Forelimb muscle (tissue), 1 donor: ENCODE measurements around the gene HSPA9. TPM values are rescaled to one million over a fixed set of nuclear protein-coding genes. Genes with fewer than 3 reads are reported as not detected.

ENCODE experiments used
- DNase-seq: peaks from one replicate; pipeline ENCODE4 v3.0.0-alpha.2; 2013; ENCODE audit warnings: low read depth
- polyA plus RNA-seq: library from polyadenylated mRNA; unstranded; fragments of 120-200 nt; gene quantifications from one replicate; pipeline ENCODE4 v1.2.1, GENCODE V29; 2013; ENCODE audit not compliant: insufficient read length

HSPA9 gene
- polyA plus RNA-seq, result 162 TPM

- DNase-seq, result peak; percentile 100
Observed at GRCh38 chr5:138575194-138576015, at the start of gene HSPA9. Gene HSPA9 (minus strand): TSS chr5:138575401. CDS start chr5:138575318, 83 bp downstream.

- DNase-seq, result no peak
Observed at GRCh38 chr5:138623053-138623452, 47.9 kb upstream of the HSPA9 start.

DNA sequence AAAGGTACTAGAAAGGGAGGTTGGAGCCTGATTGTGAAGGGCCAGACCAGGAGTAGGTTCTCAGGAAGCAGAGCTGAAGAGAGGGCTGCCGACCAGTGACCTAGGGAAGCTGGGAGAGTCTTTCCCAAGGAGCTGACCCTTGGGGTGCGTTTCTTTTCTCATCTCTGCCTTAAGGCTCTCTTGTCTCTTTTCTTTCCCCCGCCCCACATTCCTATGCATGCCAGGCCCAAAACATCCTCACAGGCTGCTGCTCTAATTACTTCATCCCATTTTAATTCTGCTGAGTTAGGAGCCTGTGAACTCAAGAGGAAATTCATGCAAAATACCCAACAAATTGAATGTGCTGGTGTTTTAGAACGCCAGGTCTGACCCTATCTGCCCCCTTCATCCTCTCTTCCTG, 46.9 kb upstream of the HSPA9 start:
- DNase-seq, result no peak

GRCh38 chr5:138620663-138621224, 45.5 kb upstream of the HSPA9 start:
- no peak for DNase-seq

- no peak for DNase-seq
Observed at GRCh38 chr5:138616508-138616907, 41.3 kb upstream of the HSPA9 start.

- no peak for DNase-seq
Observed at GRCh38 chr5:138615461-138615860, 40.3 kb upstream of the HSPA9 start.

GRCh38 chr5:138611678-138612218, 36.5 kb upstream of the HSPA9 start:
- DNase-seq, result no peak

DNA sequence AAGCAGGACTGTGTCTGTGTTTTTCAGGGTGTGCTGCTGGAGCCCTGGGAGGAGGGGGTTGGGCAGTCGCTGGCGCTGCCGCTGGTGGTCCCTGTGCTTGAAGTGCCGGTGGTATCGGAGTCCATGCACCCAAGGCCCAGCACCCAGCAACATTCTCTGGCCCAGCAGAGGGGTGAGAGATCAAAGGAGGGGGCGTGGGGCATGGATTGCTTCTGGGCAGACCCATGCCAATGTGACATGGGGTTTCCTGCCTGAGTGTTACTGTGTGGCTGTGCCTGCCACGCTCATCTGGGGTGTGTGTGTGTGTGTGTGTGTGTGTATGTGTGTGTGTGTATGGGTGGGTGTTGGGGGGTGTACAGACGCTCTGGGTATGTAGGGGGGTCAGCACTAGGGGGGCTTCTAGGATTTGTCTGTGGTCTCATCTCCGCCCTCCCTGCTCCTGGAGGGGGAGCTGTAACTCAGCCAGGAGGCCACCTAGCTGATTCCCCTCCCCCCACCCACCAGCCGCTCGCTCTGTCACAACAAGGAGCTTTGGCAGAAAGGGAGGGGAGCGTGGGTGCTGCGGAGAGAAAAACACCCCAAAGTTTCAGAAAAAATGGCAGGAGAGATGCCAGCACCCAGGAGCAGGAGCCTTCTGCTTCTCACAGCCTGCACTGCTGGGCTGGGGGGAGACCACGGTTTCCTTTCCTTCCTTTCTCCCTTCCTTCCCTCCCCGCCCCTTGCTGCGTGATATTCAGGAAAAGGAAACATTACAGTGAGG, 35.9 kb upstream of the HSPA9 start:
- DNase-seq, result no peak

DNA sequence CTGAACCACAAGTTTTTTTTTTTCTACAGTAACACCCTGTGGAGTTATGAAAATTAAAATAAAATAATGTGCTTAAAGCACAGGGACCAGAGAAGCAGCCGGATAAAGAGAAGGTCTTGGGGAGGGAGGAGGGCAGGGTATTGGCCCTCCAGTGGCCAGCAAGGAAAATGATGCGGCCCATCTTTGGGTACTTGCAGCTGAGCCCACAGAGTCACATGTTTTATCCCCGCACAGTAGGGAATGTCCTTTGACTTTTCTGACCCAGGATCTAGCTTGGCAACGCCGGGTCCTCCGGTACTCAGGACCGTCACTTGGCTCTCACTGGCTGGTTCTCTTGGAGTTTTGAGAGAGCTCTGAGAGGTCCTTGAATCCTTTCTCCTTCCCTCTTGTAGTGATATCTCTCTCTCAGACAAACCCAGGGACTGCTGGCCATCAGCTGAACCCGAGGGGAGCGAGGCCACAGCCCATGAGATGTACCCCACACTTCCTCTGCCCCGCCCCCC, 35.3 kb upstream of the HSPA9 start:
- DNase-seq, result no peak

- DNase-seq, result no peak
Observed at GRCh38 chr5:138606378-138607064, 31.3 kb upstream of the HSPA9 start.

DNA sequence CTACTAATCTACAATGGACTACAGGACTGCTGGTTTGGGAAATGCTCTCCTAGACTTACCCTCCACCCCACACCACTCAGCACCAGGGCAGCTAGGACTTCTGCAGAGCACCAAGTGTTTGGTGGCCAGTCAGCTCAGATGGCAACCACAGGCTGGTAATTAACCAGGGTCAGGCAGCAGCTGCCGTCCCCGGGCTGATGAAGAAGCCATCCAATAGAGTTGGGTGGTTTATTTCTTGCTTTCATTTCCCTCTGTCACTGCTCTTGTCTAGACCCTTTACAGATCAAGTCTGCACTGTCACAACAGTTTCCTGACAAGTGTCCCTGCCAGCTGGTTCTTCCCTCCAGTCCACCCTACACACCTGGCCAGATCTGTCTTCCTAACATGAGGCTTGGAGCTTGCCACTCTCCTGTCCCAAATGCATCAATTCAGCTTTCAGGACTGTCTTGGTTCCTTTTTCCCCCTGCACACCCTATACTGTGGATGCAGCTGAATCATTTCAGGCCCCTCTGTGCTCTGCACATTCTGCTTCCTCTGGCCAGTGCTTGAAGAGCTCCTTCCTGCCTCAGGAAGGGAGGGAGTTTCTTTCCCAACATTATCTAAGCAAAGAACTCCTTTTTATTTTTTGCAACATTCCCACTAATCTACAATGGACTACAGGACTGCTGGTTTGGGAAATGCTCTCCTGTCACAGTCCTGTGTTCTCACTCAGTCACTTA, 30.2 kb upstream of the HSPA9 start:
- DNase-seq, result no peak

DNA sequence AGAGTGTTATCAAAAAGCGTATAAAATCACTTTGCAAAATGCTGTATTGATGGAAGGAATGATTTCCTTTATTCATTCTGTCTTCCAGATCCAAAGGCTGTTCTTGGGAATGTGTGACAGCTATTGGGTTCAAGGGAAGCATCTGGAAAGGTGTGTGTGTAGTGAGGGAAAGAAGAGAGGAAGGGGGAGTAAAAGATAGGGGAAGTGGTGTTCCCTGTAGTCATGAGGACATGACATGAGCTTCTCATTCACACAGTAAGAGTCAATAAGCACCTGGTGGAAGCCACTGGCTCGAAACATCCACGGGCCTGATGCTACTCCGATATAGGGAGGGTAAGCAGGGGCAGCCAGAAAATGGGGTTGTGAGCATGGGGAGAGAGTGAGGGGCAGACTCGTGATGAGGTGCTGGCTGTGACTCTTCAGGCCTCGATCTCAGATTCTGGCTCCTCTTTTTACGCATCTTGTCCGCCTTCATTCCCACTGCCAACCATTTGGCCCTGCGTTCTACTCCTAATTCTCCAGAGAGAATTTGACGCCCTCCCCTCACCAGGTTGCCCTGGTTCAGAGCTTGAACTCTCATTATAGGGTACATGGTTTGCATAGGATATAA, 29.1 kb upstream of the HSPA9 start:
- DNase-seq, result no peak

DNA sequence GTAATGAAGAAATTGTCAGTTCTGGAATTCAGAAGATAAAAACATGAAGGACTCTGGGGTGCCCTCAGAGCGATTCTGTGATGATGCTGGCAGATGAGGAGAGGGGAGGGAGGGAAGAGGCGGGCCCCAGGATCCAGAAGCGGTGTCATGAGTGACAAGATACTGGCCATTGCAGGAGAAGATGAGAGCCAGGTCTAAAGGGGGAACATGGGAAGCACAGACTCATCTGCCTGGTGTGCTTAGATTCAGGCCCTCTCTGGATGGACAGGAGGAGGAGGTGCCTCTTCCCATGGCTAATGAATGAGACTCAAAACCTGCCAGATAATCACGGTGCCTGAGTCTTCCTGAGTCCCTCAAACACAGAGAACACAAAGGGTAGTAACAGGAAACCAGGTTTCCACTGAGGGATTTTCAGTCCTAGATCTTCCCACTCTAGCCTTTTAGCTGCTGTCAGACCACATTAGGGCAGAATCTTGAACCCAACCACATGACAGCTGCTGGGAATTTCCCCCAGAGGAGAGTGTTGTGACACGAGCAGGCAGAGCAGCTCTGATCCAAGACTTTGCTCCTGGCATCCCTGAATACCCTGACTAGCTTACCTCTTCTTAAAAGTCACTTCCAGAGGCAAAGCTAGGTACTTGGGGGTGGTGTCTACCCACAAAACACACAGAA, 28.2 kb upstream of the HSPA9 start:
- DNase-seq, result no peak

GRCh38 chr5:138602371-138603000, 27.3 kb upstream of the HSPA9 start:
- DNase-seq, result no peak

- no peak for DNase-seq
Observed at GRCh38 chr5:138601444-138601843, 26.2 kb upstream of the HSPA9 start.

DNA sequence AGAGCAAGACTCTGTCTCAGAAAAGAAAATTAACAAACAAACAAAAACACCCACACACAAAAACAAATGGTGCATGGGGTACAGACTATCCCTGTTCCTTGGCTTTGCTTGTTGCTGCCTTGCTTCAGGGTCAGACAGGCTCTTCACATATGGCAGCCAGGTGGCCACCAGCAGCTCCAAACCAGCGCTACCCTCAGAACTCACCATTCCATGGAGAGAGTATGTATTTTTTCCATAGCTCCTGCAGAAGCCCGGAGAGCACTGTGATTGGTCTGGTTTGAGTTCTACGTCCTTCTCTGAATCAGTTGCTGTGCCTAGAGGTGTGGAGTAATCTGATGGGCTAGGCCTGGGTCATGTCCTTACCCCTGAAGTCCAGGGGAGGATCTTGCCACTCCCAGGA, 25.2 kb upstream of the HSPA9 start:
- no peak for DNase-seq

DNA sequence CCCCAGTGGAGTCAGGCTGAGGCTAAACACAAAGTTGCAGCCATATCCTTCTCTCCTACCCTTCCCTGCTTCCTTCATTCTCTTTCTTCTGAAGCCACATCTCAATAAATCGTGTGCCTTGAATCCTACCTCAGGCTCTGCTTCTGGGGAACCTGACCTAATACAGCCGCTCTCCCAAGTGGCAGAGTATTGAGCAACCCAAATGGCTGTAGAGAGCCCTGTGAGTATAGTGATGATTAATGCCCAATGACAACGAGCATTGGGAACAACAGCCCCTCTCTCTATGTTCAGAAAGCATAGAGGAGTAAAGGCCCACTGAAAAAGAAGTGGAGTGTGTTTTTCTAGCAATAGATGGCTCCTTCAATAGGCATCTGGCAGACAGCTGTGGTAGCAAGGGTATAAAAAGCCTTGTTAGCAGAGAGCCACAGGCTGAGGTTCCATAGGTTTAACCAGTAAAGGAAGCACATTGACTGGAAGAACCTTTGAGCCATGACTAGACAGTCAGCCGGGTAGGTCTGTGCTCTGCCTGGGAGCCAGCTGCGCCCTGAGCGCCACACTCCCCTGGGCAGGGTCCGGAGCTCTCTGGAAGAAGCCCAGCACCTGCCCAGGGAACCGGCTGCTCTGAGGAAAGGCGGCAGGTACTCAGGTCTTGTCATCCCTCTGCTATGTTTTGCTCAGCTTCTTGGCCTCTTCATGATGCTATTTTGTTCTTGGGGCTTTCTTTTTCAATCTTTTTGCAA, 22.6 kb upstream of the HSPA9 start:
- no peak for DNase-seq

DNA sequence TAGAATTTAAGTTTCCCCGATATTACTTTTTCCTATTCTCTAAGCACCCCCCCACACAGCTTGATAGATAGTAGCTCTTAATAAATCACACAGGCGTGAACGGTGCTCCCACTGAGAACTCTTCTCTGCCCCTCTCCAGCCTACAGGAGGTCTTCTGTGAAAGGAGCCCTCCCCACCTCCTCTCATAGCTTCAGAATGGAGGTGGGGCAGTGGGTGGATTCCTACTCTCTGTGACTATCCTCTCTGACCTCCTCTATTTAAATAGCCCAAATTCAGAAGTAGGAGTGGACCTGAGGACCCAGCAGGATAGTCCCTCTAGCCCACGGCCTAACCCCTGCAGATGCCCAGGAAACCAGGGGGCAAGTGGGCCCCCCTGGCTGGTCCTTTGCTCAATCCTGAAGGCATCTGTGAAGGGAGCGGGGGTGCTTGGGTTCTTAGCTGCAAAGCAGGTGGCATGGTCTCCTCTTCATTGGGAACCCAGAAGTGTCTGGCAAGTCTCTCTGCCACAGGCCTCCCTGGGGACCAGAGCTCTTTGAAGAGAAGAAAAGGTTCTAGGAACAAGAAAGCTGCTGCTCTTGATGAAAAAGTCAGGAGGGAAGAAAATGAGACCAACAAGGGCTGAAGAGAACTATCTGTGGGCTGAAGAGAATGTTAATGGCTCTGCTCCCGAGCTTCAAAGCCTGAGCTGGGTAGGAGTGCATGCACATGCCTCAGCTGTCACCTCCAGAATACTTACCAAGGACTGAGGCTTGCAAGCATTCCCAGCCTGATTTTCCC, 21.1 kb upstream of the HSPA9 start:
- DNase-seq, result no peak
